IPS-15b (cell line): ENCODE measurements around the gene OR2F1.

Source experiments
- H3K27me3 ChIP-seq: one replicate; pipeline ENCODE4 v1.6.1; 2013; ENCODE audit warnings: low read length; ENCODE audit not compliant: control insufficient read depth, insufficient read depth
- H3K36me3 ChIP-seq: one replicate; pipeline ENCODE4 v1.6.1; 2013; ENCODE audit warnings: low read length; ENCODE audit not compliant: control insufficient read depth, insufficient read depth
- H3K4me1 ChIP-seq: one replicate; pipeline ENCODE4 v1.6.1; 2013; ENCODE audit warnings: mild to moderate bottlenecking, low read length; ENCODE audit not compliant: control insufficient read depth, insufficient read depth
- H3K4me3 ChIP-seq: one replicate; pipeline ENCODE4 v1.5.1; 2013; ENCODE audit warnings: low read depth, low read length
- H3K9ac ChIP-seq: one replicate; pipeline ENCODE4 v1.6.1; 2013; ENCODE audit warnings: low read depth, mild to moderate bottlenecking, low read length
- H3K9me3 ChIP-seq: one replicate; pipeline ENCODE4 v1.6.1; 2013; ENCODE audit warnings: mild to moderate bottlenecking, low read length; ENCODE audit not compliant: control insufficient read depth, insufficient read depth

Gene OR2F1

GRCh38 chr7:143954544-143954943 is at the start of gene OR2F1:
Gene OR2F1, plus strand, starts transcription at chr7:143954844. Its CDS starts 5,127 bp downstream, at chr7:143959971.
- Histone ChIP-seq H3K9me3 (no peaks in the 10 kb centered on the region), H3K27me3 (no peaks in the 10 kb centered on the region), H3K4me3 (no peak within 1 kb of the TSS), H3K9ac (no peak within 1 kb of the TSS), H3K4me1 (peaks cover 5% of the 10 kb centered on the region), H3K36me3 (no peaks in the 10 kb centered on the region)

GRCh38 chr7:143905509-143905908 is 49.1 kb upstream of the OR2F1 start:
- H3K9me3 ChIP-seq = no peaks in the 10 kb centered on the region
- no peak overlapping the region for H3K9ac ChIP-seq
- peaks cover 32% of the 10 kb centered on the region for H3K4me1 ChIP-seq
- H3K27me3 ChIP-seq = peaks cover 3% of the 10 kb centered on the region
- H3K4me3 ChIP-seq = no peak overlapping the region
- H3K36me3 ChIP-seq = no peaks in the 10 kb centered on the region

DNA sequence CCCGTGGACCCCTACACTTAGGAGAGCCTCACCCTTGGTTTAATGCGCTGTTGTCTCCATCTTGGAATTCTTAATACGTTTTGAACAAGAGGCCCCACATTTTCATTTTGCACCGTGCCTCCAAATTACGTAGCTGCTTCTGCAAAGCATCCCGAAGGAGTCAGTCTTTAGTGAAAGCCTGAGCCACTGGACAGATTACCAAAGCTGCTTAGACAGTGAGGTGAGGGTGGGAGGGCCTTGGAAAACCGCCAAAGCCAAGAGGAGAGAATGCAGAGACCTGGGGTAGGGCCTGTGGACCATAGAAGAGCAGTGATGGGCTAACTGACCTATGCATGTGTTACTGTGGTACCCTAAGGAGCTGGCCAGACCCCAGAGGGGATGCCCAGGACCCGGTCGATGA is 48.5 kb upstream of the OR2F1 start:
- Histone ChIP-seq H3K9me3 (no peaks in the 10 kb centered on the region), H3K4me3 (no peak overlapping the region), H3K36me3 (no peaks in the 10 kb centered on the region), H3K27me3 (peaks cover 3% of the 10 kb centered on the region), H3K4me1 (peaks cover 28% of the 10 kb centered on the region), H3K9ac (no peak overlapping the region)

DNA sequence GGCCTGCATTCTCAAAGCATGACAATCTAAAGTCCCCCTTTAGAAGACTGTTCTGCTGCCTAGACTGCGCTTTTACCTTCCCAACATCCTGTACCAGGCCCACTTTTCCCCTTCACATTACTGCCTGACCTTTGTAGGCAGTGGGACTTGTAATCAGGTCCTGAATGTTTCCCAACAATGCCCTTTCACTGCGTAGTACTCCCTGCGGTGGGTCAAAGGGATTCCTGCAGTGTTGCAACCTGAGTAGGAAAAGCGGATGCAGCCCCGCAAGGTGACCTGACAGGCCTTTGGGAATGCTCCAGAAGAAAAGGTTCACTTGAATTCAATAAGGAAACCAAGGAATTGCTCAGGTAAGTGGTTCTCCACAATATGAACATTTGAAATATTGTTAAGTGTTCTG is 47.7 kb upstream of the OR2F1 start:
- peaks cover 28% of the 10 kb centered on the region for H3K4me1 ChIP-seq
- no peak overlapping the region for H3K9ac ChIP-seq
- H3K36me3 ChIP-seq = no peaks in the 10 kb centered on the region
- H3K4me3 ChIP-seq = no peak overlapping the region
- no peaks in the 10 kb centered on the region for H3K9me3 ChIP-seq
- H3K27me3 ChIP-seq = peaks cover 3% of the 10 kb centered on the region

DNA sequence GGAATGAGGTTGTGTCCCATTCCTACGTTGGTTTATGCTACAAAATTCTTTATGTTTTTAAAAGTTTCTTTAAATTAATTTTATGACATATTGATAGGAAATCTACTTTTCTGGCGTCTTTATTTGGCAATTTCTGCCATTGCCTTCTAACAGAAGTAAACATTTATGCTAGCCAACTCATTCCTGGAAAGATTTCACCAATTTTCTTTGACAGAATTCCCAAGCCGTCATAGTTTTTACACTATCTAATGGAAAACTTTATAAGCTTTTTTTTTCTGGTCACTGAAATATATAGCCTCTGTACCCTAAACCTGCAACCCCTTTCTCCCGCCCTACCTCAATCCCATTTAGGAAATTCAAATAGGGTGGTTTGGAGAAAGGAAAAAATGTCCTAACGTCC is 46.5 kb upstream of the OR2F1 start:
- no peaks in the 10 kb centered on the region for H3K9me3 ChIP-seq
- no peak overlapping the region for H3K4me3 ChIP-seq
- H3K36me3 ChIP-seq = no peaks in the 10 kb centered on the region
- H3K4me1 ChIP-seq = peaks cover 28% of the 10 kb centered on the region
- H3K9ac ChIP-seq = no peak overlapping the region
- H3K27me3 ChIP-seq = peaks cover 3% of the 10 kb centered on the region

GRCh38 chr7:143909863-143910262 is 44.8 kb upstream of the OR2F1 start:
- H3K9me3 ChIP-seq = no peaks in the 10 kb centered on the region
- no peak overlapping the region for H3K9ac ChIP-seq
- peaks cover 22% of the 10 kb centered on the region for H3K4me1 ChIP-seq
- no peaks in the 10 kb centered on the region for H3K27me3 ChIP-seq
- no peaks in the 10 kb centered on the region for H3K36me3 ChIP-seq
- H3K4me3 ChIP-seq = no peak overlapping the region

DNA sequence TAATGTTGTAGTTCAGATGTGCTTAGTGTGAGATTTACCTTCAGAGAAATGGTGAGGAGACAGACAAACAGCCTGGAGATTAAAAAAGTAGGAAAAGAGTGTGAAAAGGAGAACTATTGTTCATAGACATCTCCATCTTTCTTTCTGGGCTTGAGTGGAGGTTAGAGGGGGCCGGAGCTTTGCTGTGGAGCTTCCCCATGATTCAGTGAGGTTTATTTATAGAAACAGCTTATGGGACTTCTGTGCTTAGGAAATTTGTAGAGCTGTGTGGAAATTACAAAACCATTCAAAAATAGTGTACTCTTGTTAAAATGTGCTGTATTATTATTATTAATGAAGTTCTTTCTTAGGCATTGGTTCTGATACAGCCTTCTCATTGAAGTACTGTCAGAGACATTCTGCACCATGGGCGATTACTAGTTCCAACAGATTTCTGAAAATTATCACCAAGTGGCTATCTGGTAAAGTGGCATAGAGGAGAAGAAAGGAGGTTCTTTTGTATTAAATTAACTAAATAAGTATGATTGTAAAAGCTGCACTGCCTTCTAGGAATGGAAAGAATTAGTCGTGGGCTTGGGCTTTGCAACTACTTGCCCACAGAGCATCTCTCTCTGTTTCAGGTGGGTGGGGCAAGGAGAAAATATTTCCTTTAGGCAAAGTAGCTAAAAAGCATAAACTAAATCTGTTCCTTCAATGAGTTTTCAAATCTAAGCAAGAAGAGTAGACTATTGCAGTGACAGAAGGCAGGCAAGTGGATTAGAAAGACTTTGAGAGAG is 44.0 kb upstream of the OR2F1 start:
- H3K4me1 ChIP-seq = peaks cover 16% of the 10 kb centered on the region
- no peak overlapping the region for H3K9ac ChIP-seq
- H3K9me3 ChIP-seq = no peaks in the 10 kb centered on the region
- no peak overlapping the region for H3K4me3 ChIP-seq
- H3K27me3 ChIP-seq = no peaks in the 10 kb centered on the region
- H3K36me3 ChIP-seq = no peaks in the 10 kb centered on the region

GRCh38 chr7:143913945-143914615 is 40.6 kb upstream of the OR2F1 start:
- H3K27me3 ChIP-seq = no peaks in the 10 kb centered on the region
- no peaks in the 10 kb centered on the region for H3K36me3 ChIP-seq
- H3K9me3 ChIP-seq = no peaks in the 10 kb centered on the region
- H3K9ac ChIP-seq = no peak overlapping the region
- no peaks in the 10 kb centered on the region for H3K4me1 ChIP-seq
- no peak overlapping the region for H3K4me3 ChIP-seq

- no peaks in the 10 kb centered on the region for H3K27me3 ChIP-seq
- H3K4me1 ChIP-seq = no peaks in the 10 kb centered on the region
- H3K9me3 ChIP-seq = no peaks in the 10 kb centered on the region
- H3K9ac ChIP-seq = no peak overlapping the region
- no peak overlapping the region for H3K4me3 ChIP-seq
- no peaks in the 10 kb centered on the region for H3K36me3 ChIP-seq
Observed at GRCh38 chr7:143914938-143915652, 39.5 kb upstream of the OR2F1 start.

GRCh38 chr7:143924851-143925250 is 29.8 kb upstream of the OR2F1 start:
- no peaks in the 10 kb centered on the region for H3K27me3 ChIP-seq
- no peaks in the 10 kb centered on the region for H3K4me1 ChIP-seq
- no peaks in the 10 kb centered on the region for H3K9me3 ChIP-seq
- H3K36me3 ChIP-seq = no peaks in the 10 kb centered on the region
- H3K4me3 ChIP-seq = no peak overlapping the region
- H3K9ac ChIP-seq = no peak overlapping the region

DNA sequence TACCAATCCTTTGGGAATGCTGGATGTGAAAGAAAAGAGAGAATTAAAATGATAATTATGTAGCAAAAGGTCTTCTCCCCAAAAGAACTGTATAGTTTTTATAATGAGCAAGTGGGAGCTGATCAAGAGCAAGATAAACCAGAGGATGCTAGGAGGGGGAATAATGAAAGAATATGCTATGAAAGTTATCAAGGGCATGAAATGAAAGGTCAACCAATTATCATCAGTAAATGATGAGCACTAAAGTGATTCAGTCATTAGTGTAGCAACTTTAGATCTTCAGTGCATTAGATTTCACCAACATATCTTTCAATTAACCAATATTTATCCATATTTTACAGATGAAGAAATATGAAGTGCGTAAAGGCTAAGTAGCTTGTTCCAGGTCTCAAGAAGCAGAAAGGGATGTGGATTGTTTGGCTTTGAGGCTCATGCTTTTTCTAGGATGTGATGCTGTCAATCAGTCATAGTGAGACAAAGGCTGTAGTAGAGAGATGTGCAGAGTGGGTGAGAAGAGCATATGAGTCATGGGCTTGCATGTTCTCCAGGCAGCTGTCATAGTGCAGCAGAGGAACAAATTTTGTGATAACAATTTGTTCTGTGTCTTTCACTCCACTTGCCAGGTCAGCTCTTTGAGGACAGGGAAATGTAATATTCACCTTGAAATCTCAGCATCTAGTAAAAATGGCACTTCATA is 25.3 kb upstream of the OR2F1 start:
- no peaks in the 10 kb centered on the region for H3K4me1 ChIP-seq
- no peaks in the 10 kb centered on the region for H3K27me3 ChIP-seq
- no peak overlapping the region for H3K4me3 ChIP-seq
- no peak overlapping the region for H3K9ac ChIP-seq
- H3K9me3 ChIP-seq = no peaks in the 10 kb centered on the region
- no peaks in the 10 kb centered on the region for H3K36me3 ChIP-seq
